Cerebellar nuclear complex (tissue), 1 donor: Measurements from ENCODE around the gene DDIT3.

Experiments
- DNase-seq, 2 experiments: peaks; one replicate each; lab custom pipeline; 2025; lab: John Stamatoyannopoulos, UW

The DDIT3 gene

DNA sequence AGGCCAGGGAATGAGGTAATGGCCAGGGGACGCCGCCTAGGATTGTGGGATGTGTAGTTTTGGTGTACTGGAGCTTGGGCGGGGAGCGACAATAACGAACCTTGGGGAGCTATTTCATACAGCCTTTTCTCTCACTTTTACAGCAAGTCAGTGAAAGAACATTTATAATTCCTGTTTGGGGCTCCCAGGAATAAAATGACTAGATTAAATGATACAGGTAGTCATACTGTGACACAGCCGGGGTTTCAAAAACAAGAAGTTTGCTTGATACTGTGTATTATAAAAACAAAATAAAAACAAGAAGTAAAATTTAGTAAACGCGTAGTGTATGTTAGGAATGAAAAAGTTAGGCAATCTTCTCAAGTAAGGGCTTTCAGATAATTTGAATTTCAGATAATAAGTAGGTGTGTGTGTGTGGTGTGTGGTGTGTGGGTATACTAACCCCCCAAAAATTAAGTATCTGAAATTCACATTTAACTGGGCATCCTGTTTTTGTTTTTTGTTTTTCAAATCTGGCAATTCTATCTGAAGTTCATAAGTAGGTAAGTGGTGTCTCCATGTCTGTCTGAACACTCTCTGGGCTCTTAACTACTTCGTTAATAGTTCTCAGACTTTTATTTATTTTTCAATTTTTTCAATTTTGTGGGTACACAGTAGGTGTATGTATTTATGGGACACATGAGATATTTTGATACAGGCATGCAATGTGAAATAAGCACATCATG, 27.1 kb upstream of the DDIT3 start:
- no peak for DNase-seq

DNA sequence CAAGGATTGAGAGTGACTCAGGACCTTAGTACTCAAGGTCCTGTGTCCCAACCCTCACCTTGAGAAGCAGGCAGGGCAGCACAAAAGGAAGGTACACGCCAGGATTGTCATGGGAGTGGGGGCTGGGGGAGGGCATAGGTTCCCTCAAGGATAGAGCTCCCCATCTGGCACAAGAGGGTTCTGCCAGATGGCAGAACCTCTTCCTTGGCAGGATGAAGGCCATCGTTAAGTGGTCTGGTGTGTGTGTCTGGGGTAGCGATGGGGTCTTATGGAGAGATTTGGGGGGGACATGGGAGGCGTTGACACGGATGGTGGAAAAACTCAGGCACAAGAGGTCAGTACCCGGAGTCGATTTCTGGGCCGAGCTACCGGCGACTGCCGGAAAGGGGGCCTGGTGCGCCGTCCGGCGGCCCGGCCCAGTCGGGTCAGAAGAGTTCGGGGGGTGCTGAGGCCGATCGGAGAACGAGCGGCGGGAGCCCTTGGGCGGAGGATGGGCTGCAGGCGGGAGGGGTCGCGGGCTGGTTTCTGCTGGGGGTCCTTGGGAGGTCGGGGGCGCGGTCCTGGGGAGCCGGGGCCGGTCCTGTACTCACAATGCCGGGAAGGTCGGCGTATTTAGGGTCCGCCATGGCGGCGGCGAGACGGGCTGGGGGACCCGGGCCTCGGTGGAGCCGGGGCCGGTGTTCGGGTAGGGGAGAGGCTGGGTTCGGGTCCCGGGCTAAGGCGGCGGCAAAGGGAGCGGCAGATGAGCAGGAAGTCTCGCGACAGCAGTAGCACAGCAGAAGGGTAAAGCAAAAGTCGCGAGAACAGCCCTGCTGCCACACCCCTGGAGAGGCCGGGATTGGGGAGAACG, 26.3 kb upstream of the DDIT3 start, which contains the start of gene DCTN2:
TSS of gene DCTN2 (minus strand) at position 755 of the 850 bp plus-strand sequence. CDS start at position 626, 129 bp downstream.
- DNase-seq: peak; percentile 90 to 99

- no peak for DNase-seq
Measured at GRCh38 chr12:57545809-57546437, 25.6 kb upstream of the DDIT3 start.

- no peak for DNase-seq
Measured at GRCh38 chr12:57543581-57543980, 23.3 kb upstream of the DDIT3 start.

- no peak for DNase-seq
Measured at GRCh38 chr12:57541717-57542116, 21.4 kb upstream of the DDIT3 start.

GRCh38 chr12:57541001-57541400, 20.7 kb upstream of the DDIT3 start:
- no peak for DNase-seq

DNA sequence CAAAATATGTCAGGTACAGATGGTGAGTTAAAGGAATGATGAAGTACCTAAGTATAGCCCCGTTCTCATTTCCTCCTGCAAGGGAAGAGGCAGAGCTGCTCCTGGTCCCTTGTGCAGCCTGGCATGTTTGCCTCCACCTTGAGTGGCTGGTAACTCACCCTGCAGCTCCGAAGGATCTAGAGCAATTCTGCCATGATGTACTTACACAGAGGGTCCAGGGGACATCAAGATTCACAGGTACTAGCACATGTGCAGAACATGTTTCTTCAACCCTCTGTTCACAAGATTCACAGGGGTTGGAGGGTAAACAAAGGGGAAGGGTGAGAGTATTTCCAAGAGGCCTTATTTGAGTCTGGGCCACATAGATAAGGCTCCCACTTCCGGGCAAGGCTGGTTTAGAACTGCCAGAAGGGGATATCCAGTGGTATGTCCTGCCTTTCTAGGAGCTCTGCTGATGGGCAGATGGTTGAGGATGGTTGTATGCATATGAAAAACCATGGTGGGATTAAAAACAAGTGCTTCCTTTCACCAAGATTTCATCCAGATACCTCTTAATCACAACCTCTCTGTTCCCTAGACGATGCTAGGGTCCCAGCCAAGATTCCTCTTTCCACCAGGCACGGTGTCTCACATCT, 18.9 kb upstream of the DDIT3 start:
- DNase-seq: no peak

DNA sequence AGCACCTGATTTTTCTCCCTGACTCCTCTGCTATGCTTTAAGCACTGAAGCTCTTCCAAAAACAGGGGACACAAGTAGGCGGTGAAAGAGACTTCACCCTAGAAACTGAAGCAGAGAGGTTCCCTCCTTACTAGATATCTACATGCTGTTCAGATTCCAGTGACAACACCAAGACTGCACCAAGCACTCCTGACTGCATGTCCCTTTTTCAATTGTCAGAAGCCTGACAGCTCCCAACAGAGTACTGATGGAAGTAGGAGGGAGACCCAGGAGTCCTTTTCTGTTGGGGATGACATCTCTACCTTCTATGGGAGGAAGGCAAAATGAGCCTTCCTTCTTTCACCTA, 16.3 kb upstream of the DDIT3 start:
- no peak for DNase-seq

GRCh38 chr12:57535764-57536596, 15.7 kb upstream of the DDIT3 start:
- DNase-seq: no peak

- no peak for DNase-seq
Measured at GRCh38 chr12:57534991-57535543, 14.8 kb upstream of the DDIT3 start.

DNA sequence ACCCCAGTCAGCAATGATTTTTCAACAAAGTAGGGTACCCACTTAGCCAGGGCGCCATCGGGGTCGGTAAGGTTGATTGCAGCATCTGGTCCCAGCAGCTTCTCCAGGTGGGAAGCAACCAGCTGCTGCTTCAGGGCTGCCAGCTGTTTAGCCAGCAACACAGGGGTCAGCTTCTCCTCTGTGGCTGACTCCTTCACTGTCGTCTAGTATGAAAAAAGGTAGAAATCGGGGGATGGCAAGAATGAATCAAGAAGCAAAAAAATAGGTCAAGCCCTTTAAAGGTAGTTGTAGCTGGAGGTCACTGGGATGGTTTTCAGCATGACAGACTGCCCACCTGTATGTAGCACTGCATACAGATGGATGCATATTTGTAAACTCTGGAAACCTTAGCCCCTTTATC, 13.9 kb upstream of the DDIT3 start:
- DNase-seq: no peak

- no peak for DNase-seq
Measured at GRCh38 chr12:57533108-57533507, 12.8 kb upstream of the DDIT3 start.

DNA sequence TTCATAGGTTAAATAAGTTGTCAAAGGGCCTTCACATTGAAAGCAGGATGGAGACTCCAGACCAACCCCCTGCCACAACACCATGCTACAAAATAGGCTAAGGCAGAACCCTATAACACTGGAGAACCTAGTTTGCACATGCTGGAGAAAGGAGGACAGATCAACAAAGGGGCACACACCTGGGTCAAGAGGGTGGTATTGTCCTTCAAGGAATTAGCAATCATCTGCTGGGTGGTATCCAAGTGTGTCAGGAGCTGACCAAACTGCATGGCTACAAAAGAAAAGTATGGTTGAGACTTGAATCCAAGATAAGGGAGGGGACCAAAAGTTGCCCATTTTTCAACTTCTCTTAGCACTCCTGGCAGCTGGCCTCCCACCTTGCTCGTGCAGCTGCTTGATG, 11.5 kb upstream of the DDIT3 start:
- no peak for DNase-seq

GRCh38 chr12:57530396-57531142, 10.3 kb upstream of the DDIT3 start:
- no peak for DNase-seq

DNA sequence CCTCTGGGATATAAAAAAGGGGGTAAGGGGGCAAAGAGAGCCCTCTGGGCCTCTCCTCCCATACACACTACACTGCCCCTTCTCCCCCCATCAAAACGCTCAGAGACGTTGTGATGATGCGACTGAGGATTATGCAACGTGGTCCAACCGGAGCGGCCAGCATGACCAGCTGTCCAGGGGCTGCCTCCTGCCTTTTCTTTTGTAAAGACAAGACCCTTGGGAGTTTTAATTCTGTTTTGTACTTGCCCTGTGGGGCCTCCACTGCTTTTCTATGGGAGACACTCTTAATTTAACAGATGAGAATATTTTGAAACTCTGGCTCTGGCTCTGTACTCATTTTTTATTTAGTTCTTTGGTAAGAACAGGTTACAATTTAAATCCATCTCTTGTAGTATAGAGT, 9.5 kb upstream of the DDIT3 start:
- no peak for DNase-seq

DNA sequence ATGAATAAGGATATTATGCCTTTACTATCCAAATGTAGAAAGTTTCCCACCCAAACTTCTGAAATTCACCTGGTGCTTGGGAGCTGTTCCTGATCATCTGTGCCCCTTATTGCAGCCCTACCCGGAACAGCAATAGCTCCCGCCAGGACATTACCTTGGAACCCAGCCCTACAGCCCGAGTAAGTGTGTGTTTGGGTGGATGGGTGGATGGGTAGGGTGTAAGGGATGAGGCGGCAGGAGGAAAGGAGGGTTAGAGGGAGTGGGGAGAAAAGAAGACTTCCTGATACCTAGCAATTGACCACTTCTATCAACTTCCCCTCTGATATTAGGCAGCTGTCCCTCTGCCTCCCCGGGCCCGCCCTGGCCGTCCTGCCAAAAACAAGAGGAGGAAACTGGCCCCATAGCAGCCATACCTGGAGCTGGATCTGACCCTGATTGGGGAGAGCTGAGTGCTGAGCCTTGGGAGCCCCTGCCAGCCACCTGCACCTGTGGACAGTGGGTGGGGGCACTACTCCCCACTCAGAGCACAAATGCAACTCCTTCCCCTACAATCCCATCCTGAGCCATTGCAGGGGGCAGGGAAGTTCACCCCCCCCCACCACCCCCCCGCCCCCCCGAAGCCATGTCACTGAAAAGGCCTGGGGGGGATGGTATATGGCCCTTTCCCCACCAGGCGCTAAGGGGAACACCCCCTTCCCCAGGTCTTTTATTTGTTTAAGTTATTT, 8.7 kb upstream of the DDIT3 start:
- no peak for DNase-seq

DNA sequence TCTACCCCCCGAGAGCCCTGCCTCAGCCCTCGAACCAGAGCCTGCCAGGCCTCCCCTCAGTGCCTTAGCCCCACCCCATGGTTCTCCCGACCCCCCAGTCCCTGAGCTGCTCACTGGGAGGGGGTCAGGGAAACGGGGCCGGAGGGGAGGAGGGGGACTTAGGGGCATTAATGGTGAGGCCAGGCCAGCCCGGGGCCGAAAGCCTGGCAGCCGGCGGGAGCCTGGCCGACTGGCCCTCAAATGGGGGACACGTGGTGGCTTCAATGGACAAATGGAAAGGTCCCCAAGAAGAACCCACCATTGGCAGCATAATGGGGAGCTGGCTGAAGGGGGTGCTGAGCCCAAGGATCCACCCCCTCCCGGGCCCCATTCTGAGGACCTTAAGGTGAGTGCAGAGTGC, 7.9 kb upstream of the DDIT3 start:
- DNase-seq: no peak

GRCh38 chr12:57527184-57527583, 6.9 kb upstream of the DDIT3 start:
- DNase-seq: no peak

DNA sequence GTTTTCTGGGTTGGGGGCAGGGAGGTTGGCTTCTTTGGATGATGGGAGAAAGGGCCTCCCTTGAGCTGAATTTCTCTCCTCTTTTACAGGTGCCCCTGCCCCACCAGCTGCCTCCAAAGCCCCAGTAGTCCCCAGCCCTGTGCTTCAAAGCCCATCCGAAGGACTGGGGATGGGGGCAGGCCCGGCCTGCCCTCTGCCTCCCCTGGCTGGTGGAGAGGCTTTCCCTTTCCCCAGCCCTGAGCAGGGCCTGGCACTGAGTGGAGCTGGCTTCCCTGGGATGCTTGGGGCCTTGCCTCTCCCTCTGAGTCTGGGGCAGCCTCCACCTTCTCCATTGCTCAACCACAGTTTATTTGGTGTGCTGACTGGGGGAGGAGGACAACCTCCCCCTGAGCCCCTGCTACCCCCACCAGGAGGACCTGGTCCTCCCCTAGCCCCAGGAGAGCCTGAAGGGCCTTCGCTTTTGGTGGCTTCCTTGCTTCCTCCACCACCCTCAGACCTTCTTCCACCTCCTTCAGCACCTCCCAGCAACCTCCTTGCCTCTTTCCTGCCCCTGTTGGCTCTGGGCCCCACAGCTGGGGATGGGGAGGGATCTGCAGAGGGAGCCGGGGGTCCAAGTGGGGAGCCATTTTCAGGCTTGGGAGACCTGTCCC, 6.3 kb upstream of the DDIT3 start:
- no peak for DNase-seq
